ENCODE data around the gene RPN1.

DNA sequence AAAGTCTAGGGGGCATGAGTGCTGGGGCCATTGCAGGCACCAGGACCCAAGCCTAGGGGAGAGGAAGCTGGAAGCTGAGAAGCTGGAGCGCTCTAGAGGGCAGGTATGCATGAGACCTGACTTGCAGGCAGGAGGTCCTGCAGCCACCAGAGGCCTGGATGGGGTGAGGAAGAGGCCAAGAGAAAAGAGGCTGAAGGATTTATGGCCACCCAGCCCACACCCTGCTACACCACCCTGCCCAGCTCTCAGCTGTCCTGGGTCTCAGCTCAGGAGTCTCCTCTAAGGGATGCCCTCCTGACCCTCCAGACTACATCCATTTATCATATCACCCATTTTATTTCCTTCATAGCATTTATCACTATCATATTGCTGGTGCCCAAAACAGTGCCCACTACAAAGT lies 36.5 kb downstream of the RPN1 start:
- TF ChIP-seq, protein P1, sequence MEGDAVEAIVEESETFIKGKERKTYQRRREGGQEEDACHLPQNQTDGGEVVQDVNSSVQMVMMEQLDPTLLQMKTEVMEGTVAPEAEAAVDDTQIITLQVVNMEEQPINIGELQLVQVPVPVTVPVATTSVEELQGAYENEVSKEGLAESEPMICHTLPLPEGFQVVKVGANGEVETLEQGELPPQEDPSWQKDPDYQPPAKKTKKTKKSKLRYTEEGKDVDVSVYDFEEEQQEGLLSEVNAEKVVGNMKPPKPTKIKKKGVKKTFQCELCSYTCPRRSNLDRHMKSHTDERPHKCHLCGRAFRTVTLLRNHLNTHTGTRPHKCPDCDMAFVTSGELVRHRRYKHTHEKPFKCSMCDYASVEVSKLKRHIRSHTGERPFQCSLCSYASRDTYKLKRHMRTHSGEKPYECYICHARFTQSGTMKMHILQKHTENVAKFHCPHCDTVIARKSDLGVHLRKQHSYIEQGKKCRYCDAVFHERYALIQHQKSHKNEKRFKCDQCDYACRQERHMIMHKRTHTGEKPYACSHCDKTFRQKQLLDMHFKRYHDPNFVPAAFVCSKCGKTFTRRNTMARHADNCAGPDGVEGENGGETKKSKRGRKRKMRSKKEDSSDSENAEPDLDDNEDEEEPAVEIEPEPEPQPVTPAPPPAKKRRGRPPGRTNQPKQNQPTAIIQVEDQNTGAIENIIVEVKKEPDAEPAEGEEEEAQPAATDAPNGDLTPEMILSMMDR (conservative IDR thresholded peaks at IDR 0.05) = no peak
- no peak for TF ChIP-seq EZH2 (IDR thresholded peaks at IDR 0.05; ENCODE audit: low read depth)
